HG02588 (cell line): ENCODE data around the gene SHISA4.

Experiments used
- ATAC-seq: cut with Tn5 transposase; IDR thresholded peaks from one replicate; pipeline ENCODE4 v1.9.1; 2021; ENCODE audit warnings: mild to moderate bottlenecking, moderate library complexity; ENCODE audit not compliant: unreplicated experiment

Gene SHISA4

GRCh38 chr1:201880928-201881571, 7.6 kb upstream of the SHISA4 start:
- ATAC-seq: no peak

- ATAC-seq: no peak
Observed at GRCh38 chr1:201881617-201882016, 7.1 kb upstream of the SHISA4 start.

- ATAC-seq: no peak
Observed at GRCh38 chr1:201882665-201883132, 6.0 kb upstream of the SHISA4 start.

GRCh38 chr1:201883266-201883665, 5.4 kb upstream of the SHISA4 start:
- ATAC-seq: no peak

GRCh38 chr1:201883786-201884185, 4.9 kb upstream of the SHISA4 start:
- no peak for ATAC-seq

GRCh38 chr1:201884425-201884824, 4.3 kb upstream of the SHISA4 start:
- no peak for ATAC-seq

- no peak for ATAC-seq
Observed at GRCh38 chr1:201885531-201886075, 3.1 kb upstream of the SHISA4 start.

DNA sequence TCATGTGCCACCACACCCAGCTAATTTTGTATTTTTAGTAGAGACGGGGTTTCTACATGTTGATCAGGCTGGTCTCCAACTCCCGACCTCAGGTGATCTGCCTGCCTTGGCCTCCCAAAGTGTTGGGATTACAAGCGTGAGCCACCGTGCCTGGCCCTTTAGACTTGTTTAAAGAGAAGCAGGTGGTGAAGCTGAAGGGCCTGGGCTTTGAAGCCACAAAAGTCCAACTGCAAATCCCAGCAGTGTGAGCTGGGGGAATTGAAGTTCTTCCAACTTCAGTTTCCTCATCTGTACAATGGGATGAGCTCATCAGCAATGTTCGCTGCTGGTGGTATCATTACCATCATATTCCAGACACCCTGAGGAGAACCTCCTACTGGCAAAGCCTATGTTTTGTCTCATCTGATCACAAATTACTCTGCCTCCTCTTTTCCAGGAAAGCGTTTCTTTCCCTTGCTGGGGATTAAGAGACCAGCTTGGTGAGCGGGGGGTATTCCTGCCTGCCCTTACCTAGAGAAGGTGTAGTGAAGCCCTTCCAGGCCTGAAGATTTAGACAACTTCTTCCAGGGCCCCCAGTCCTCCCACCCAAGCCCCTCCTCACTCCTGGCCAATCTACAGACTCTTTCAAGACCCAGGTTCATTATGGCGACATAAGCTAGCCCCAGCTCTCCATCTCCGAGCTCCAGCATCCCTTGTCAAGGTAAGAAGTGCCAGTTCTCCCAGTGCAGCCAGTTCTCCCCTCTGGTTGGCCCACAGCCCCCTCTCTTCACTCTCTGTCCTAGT, 2.4 kb upstream of the SHISA4 start:
- no peak for ATAC-seq

DNA sequence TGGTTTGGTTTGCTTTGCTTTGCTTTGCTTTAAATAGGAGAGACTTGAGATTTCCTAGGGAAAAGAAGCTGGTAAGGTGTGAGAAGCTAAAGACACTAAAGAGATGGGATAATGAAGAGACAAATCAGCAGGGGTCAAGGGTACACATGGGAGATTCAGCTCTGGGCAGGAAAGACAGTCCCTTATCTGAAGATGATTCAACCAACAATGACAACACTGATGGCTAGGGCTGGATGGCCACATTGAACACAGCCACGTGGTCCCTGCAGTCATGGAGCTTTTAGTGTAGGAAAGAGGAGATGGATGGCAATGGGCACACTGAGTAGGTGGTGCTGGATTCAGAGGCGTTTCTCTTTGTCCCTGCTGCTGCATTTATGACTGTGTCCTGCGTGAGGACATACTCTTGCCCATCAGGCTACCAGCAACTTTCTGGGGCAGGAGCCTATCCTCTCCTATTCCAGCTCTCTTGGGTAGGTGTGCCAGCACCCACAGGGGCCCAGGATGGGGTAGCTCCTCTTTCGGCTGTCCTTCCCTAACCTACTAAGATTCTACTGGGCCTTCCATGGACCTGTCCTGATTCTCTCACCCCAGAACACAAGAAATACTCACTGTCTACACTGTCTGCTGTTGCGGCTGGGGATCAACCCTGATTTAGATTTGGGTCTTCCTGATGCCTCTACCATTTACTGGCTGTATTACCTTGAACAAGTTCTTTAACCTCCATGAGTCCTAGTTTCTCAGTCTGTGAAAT, 1.4 kb upstream of the SHISA4 start:
- no peak for ATAC-seq

- ATAC-seq: no peak
Observed at GRCh38 chr1:201889090-201889968, 631 bp downstream of the SHISA4 start.

GRCh38 chr1:201890223-201890622, 1.5 kb downstream of the SHISA4 start:
- ATAC-seq: no peak

GRCh38 chr1:201890806-201891450, 2.2 kb downstream of the SHISA4 start:
- ATAC-seq: no peak

- no peak for ATAC-seq
Observed at GRCh38 chr1:201891451-201892045, 2.9 kb downstream of the SHISA4 start.

- ATAC-seq: no peak
Observed at GRCh38 chr1:201892211-201892610, 3.5 kb downstream of the SHISA4 start.

DNA sequence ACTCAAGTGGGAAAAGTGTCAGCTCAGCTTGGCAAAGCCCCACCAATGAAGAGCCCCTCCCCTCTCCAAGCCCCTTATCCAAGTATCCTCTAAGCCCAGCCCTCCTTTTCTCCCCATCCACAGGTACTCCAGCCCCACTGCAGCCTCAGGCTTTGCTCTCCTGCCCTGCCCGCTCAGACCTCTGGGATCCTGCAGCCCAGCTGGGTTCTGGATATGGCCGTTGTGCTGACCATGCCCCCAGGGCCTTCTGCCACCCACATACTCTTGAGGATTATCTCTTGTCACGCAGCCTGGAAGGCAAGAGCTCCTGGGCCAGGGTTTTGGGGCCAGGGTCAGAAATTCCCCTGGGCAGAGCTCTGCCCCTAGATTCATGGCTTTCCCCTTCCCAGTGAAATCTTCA, 4.7 kb downstream of the SHISA4 start:
- ATAC-seq: no peak

DNA sequence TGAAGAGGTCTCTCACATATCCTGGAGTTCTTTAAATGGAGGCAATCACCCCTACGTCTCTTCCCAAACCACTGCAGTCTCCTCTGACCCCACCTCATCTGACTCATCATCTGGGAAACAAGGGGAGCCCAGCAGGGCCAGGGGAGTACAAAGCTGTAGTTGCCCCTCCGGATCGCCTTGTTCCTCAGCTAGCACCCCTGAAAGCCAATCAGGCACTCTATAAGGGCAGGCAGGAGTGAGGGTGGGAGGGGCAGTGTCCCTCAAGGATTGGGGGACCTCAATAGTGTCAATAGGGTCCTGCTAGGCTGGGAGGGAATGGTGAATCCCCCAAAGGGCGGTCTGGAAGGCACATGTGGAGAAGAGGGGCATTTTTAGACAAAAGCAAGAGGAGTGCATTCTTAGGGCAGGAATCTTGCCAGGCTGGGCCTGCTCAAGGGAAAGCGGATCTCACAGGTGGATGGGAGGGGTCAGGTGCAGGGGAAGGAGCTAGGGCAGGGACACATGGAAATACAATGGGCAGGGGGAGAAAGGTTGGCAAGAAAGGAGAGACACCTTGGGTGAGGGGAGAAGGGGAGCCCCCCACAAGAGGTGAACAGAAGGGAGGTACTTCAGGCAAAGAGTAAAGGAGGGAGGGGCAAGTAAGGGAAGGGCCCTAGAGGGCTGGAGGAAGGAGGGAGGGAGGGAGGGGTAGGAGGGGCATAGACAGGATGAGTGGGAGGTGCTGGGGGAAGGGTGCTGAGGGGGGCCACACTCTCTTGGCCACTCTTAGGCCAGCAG, 5.8 kb downstream of the SHISA4 start:
- ATAC-seq: no peak

DNA sequence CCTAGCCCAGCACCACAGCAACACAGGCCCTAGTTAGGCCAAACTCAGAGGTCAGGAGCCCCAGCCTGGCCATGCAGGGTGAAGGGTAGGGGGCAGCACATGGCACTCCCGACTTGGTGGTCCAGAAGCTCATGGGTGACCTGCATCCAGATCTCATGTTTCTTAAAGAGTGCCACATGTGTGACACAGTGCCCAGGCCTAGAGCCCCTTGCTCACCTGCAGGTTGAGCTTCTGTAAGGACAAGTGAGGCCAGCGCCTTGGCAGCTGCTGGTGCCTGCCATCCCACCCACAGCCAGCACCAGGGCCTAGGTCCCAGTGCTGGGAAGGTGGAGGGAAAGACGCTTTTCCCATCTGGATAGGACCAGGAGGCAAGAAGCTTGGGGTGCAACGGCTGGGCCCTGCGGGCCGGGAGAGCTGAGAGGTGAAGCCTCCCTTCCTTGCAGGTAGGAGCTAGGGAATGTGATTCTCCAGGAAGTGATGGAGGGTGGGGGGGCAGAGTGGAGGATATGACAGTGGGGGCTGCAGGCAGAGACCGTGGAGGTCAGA, 6.5 kb downstream of the SHISA4 start:
- ATAC-seq: no peak
